ENCODE results near the gene OGDHL.

The OGDHL gene

GRCh38 chr10:49707585-49707984 is 54.5 kb downstream of the OGDHL start:
- Mint-ChIP-seq H3K27me3 (ENCODE audit: low read depth) (no peaks in the 10 kb centered on the region), H3K27ac (no peak overlapping the region), H3K4me3 (no peak overlapping the region), H3K36me3 (ENCODE audit: low read depth) (no peaks in the 10 kb centered on the region), H3K9me3 (no peaks in the 10 kb centered on the region), H3K4me1 (ENCODE audit: low read depth) (peaks cover 2% of the 10 kb centered on the region)
- no peak for DNase-seq (ENCODE audit: low spot score)

- no peak for DNase-seq (ENCODE audit: low spot score)
- Mint-ChIP-seq H3K9me3 (no peaks in the 10 kb centered on the region), H3K4me1 (ENCODE audit: low read depth) (no peaks in the 10 kb centered on the region), H3K4me3 (no peak overlapping the region), H3K36me3 (ENCODE audit: low read depth) (no peaks in the 10 kb centered on the region), H3K27me3 (ENCODE audit: low read depth) (no peaks in the 10 kb centered on the region), H3K27ac (no peak overlapping the region)
Measured at GRCh38 chr10:49700997-49701396, 61.1 kb downstream of the OGDHL start.

GRCh38 chr10:49700211-49700610 is 61.9 kb downstream of the OGDHL start:
- no peak overlapping the region for H3K27ac Mint-ChIP-seq
- no peaks in the 10 kb centered on the region for H3K36me3 Mint-ChIP-seq (ENCODE audit: low read depth)

GRCh38 chr10:49698679-49699078 is 63.4 kb downstream of the OGDHL start:
- DNase-seq (ENCODE audit: low spot score) = no peak
- Mint-ChIP-seq H3K4me1 (ENCODE audit: low read depth) (no peaks in the 10 kb centered on the region), H3K27me3 (ENCODE audit: low read depth) (no peaks in the 10 kb centered on the region), H3K27ac (no peak overlapping the region), H3K36me3 (ENCODE audit: low read depth) (no peaks in the 10 kb centered on the region), H3K4me3 (no peak overlapping the region), H3K9me3 (no peaks in the 10 kb centered on the region)

More at GRCh38 chr10:49700211-49700610, 61.9 kb downstream of the OGDHL start:
- Mint-ChIP-seq H3K9me3 (no peaks in the 10 kb centered on the region), H3K27me3 (ENCODE audit: low read depth) (no peaks in the 10 kb centered on the region), H3K4me3 (no peak overlapping the region), H3K4me1 (ENCODE audit: low read depth) (no peaks in the 10 kb centered on the region)
- DNase-seq (ENCODE audit: low spot score) = no peak

GRCh38 chr10:49696311-49696710 is 65.8 kb downstream of the OGDHL start:
- Mint-ChIP-seq H3K27me3 (ENCODE audit: low read depth) (peaks cover 13% of the 10 kb centered on the region), H3K4me1 (ENCODE audit: low read depth) (no peaks in the 10 kb centered on the region)

GRCh38 chr10:49694466-49694865 is 67.7 kb downstream of the OGDHL start:
- Mint-ChIP-seq H3K4me1 (ENCODE audit: low read depth) (no peaks in the 10 kb centered on the region), H3K27ac (no peak overlapping the region), H3K9me3 (no peaks in the 10 kb centered on the region), H3K36me3 (ENCODE audit: low read depth) (no peaks in the 10 kb centered on the region), H3K4me3 (no peak overlapping the region), H3K27me3 (ENCODE audit: low read depth) (peaks cover 30% of the 10 kb centered on the region)
- no peak for DNase-seq (ENCODE audit: low spot score)

More at GRCh38 chr10:49696311-49696710, 65.8 kb downstream of the OGDHL start:
- no peak overlapping the region for H3K27ac Mint-ChIP-seq
- H3K36me3 Mint-ChIP-seq (ENCODE audit: low read depth) = no peaks in the 10 kb centered on the region
- no peaks in the 10 kb centered on the region for H3K9me3 Mint-ChIP-seq
- H3K4me3 Mint-ChIP-seq = no peak overlapping the region
- DNase-seq (ENCODE audit: low spot score) = no peak

GRCh38 chr10:49691588-49691987 is 70.5 kb downstream of the OGDHL start:
- Mint-ChIP-seq H3K4me1 (ENCODE audit: low read depth) (no peaks in the 10 kb centered on the region), H3K27ac (no peak overlapping the region), H3K36me3 (ENCODE audit: low read depth) (no peaks in the 10 kb centered on the region), H3K27me3 (ENCODE audit: low read depth) (peaks cover 49% of the 10 kb centered on the region), H3K9me3 (no peaks in the 10 kb centered on the region), H3K4me3 (no peak overlapping the region)
- DNase-seq (ENCODE audit: low spot score) = no peak

- H3K27me3 Mint-ChIP-seq (ENCODE audit: low read depth) = peaks cover 49% of the 10 kb centered on the region
Measured at GRCh38 chr10:49690698-49691356, 71.3 kb downstream of the OGDHL start.

GRCh38 chr10:49689882-49690510 is 72.1 kb downstream of the OGDHL start:
- Mint-ChIP-seq H3K36me3 (ENCODE audit: low read depth) (no peaks in the 10 kb centered on the region), H3K27ac (no peak overlapping the region), H3K9me3 (no peaks in the 10 kb centered on the region), H3K4me3 (no peak overlapping the region), H3K27me3 (ENCODE audit: low read depth) (peaks cover 49% of the 10 kb centered on the region), H3K4me1 (ENCODE audit: low read depth) (no peaks in the 10 kb centered on the region)
- no peak for DNase-seq (ENCODE audit: low spot score)

More at GRCh38 chr10:49690698-49691356, 71.3 kb downstream of the OGDHL start:
- Mint-ChIP-seq H3K36me3 (ENCODE audit: low read depth) (no peaks in the 10 kb centered on the region), H3K9me3 (no peaks in the 10 kb centered on the region), H3K4me1 (ENCODE audit: low read depth) (no peaks in the 10 kb centered on the region), H3K27ac (no peak overlapping the region), H3K4me3 (no peak overlapping the region)
- DNase-seq (ENCODE audit: low spot score) = no peak

- Mint-ChIP-seq H3K4me1 (ENCODE audit: low read depth) (no peaks in the 10 kb centered on the region), H3K27me3 (ENCODE audit: low read depth) (peaks cover 49% of the 10 kb centered on the region), H3K36me3 (ENCODE audit: low read depth) (no peaks in the 10 kb centered on the region), H3K4me3 (no peak overlapping the region), H3K9me3 (no peaks in the 10 kb centered on the region), H3K27ac (no peak overlapping the region)
- no peak for DNase-seq (ENCODE audit: low spot score)
Measured at GRCh38 chr10:49688920-49689319, 73.2 kb downstream of the OGDHL start.

- H3K4me1 Mint-ChIP-seq (ENCODE audit: low read depth) = no peaks in the 10 kb centered on the region
- no peaks in the 10 kb centered on the region for H3K36me3 Mint-ChIP-seq (ENCODE audit: low read depth)
- peaks cover 49% of the 10 kb centered on the region for H3K27me3 Mint-ChIP-seq (ENCODE audit: low read depth)
- no peak overlapping the region for H3K27ac Mint-ChIP-seq
- no peaks in the 10 kb centered on the region for H3K9me3 Mint-ChIP-seq
- H3K4me3 Mint-ChIP-seq = no peak overlapping the region
- DNase-seq (ENCODE audit: low spot score) = no peak
Measured at GRCh38 chr10:49688261-49688846, 73.8 kb downstream of the OGDHL start.

GRCh38 chr10:49686651-49687050 is 75.5 kb downstream of the OGDHL start:
- Mint-ChIP-seq H3K9me3 (no peaks in the 10 kb centered on the region), H3K27ac (no peak overlapping the region), H3K4me1 (ENCODE audit: low read depth) (no peaks in the 10 kb centered on the region), H3K27me3 (ENCODE audit: low read depth) (peaks cover 40% of the 10 kb centered on the region), H3K36me3 (ENCODE audit: low read depth) (no peaks in the 10 kb centered on the region), H3K4me3 (no peak overlapping the region)
- no peak for DNase-seq (ENCODE audit: low spot score)
